GM21717 (cell line): ENCODE measurements around the gene KYNU.
"Not testable (repeated sequence)": the region's sequence is repeated elsewhere in the genome, so short reads cannot be mapped to it uniquely, and the experiment has no call there.

Source experiments
- ATAC-seq: cut with Tn5 transposase; IDR thresholded peaks from one replicate; pipeline ENCODE4 v1.9.1; 2021; ENCODE audit warnings: mild to moderate bottlenecking, moderate library complexity; ENCODE audit not compliant: unreplicated experiment

KYNU gene

GRCh38 chr2:142877216-142877838 is at the start of gene KYNU:
TSS of gene KYNU (plus strand) at chr2:142877664. CDS start at chr2:142885368, 7,704 bp downstream.
- peak; percentile 54 for ATAC-seq

- no peak for ATAC-seq
Measured at GRCh38 chr2:142834021-142834420, 43.4 kb upstream of the KYNU start.

- no peak for ATAC-seq
Measured at GRCh38 chr2:142840436-142840835, 37.0 kb upstream of the KYNU start.

GRCh38 chr2:142841788-142842187 is 35.7 kb upstream of the KYNU start:
- ATAC-seq: no peak

GRCh38 chr2:142842369-142842768 is 35.1 kb upstream of the KYNU start:
- no peak for ATAC-seq

GRCh38 chr2:142843731-142844130 is 33.7 kb upstream of the KYNU start:
- no peak for ATAC-seq

- no peak for ATAC-seq
Measured at GRCh38 chr2:142848023-142848606, 29.3 kb upstream of the KYNU start.

GRCh38 chr2:142849820-142850219 is 27.6 kb upstream of the KYNU start:
- ATAC-seq: no peak

- no peak for ATAC-seq
Measured at GRCh38 chr2:142853912-142854311, 23.6 kb upstream of the KYNU start.

GRCh38 chr2:142857256-142858164 is 20.0 kb upstream of the KYNU start:
- no peak for ATAC-seq

- no peak for ATAC-seq
Measured at GRCh38 chr2:142858961-142859360, 18.5 kb upstream of the KYNU start.

- ATAC-seq: no peak
Measured at GRCh38 chr2:142862299-142862698, 15.2 kb upstream of the KYNU start.

GRCh38 chr2:142862847-142863246 is 14.6 kb upstream of the KYNU start:
- ATAC-seq: no peak

GRCh38 chr2:142863485-142863961 is 13.9 kb upstream of the KYNU start:
- no peak for ATAC-seq

GRCh38 chr2:142864605-142865004 is 12.9 kb upstream of the KYNU start:
- not testable (repeated sequence) for ATAC-seq

- ATAC-seq: peak; percentile 97
Measured at GRCh38 chr2:142865924-142866323, 11.5 kb upstream of the KYNU start.

GRCh38 chr2:142866426-142866825 is 11.0 kb upstream of the KYNU start:
- ATAC-seq: peak; percentile 24

- ATAC-seq: no peak
Measured at GRCh38 chr2:142867136-142867535, 10.3 kb upstream of the KYNU start.

GRCh38 chr2:142868229-142868762 is 9.2 kb upstream of the KYNU start:
- peak; percentile 30 for ATAC-seq

- ATAC-seq: not testable (repeated sequence)
Measured at GRCh38 chr2:142869065-142869460, 8.4 kb upstream of the KYNU start.

- ATAC-seq: no peak
Measured at GRCh38 chr2:142869461-142870106, 7.9 kb upstream of the KYNU start.
